Small intestine (tissue), 7 donors: ENCODE data around the gene NEK3. TPM values are rescaled to one million over a fixed set of nuclear protein-coding genes. Genes with fewer than 3 reads are reported as not detected.

Source experiments
- DNase-seq, 2 donors: peaks; one replicate each; pipeline versions ENCODE4 v3.0.0 to v3.0.0-alpha.2; 2013
- FAIRE-seq: peaks from 2 replicates; lab custom pipeline; 2012; peaks lifted over from hg19 to GRCh38; lab: Jason Lieb, UNC
- H3K27ac ChIP-seq, 3 donors: one replicate each; pipeline ENCODE4 v1.5.1; 2013; ENCODE audit warnings: low read length in 2 of 3, mild to moderate bottlenecking in 2 of 3, control low read depth in 1 of 3, inconsistent platforms in 1 of 3, low read depth in 1 of 3, moderate library complexity in 1 of 3
- H3K27me3 ChIP-seq, 3 donors: one replicate each; pipeline ENCODE4 v1.6.1; 2013; ENCODE audit warnings: low read length in 3 of 3, inconsistent platforms in 1 of 3; ENCODE audit not compliant: control insufficient read depth in 3 of 3, insufficient read depth in 3 of 3
- H3K36me3 ChIP-seq, 3 donors: one replicate each; pipeline ENCODE4 v1.6.1; 2013; ENCODE audit warnings: low read length in 3 of 3, inconsistent platforms in 1 of 3, low read depth in 1 of 3, mild to moderate bottlenecking in 1 of 3, moderate library complexity in 1 of 3; ENCODE audit not compliant: control insufficient read depth in 3 of 3, insufficient read depth in 2 of 3
- H3K4me1 ChIP-seq, 3 donors: one replicate each; pipeline ENCODE4 v1.6.1; 2013; ENCODE audit warnings: low read length in 2 of 3, inconsistent platforms in 1 of 3, low read depth in 1 of 3, mild to moderate bottlenecking in 1 of 3, moderate library complexity in 1 of 3; ENCODE audit not compliant: control insufficient read depth in 3 of 3, insufficient read depth in 2 of 3
- H3K4me3 ChIP-seq, 3 donors: one replicate each; pipeline ENCODE4 v1.5.1; 2013; ENCODE audit warnings: low read length in 3 of 3, control low read depth in 1 of 3, inconsistent platforms in 1 of 3, low read depth in 1 of 3, mild to moderate bottlenecking in 1 of 3, moderate library complexity in 1 of 3
- H3K9me3 ChIP-seq, 2 donors: one replicate each; pipeline ENCODE4 v1.6.1; 2013; ENCODE audit warnings: low read depth in 1 of 2, low read length in 1 of 2; ENCODE audit not compliant: control insufficient read depth in 2 of 2, insufficient read depth in 1 of 2
- WGBS, 3 donors: extraction: QIAGEN DNeasy Blood & Tissue Kit; methylation state at CpG; one replicate each; pipeline ENCODE4 v1.1.7; 2013; 5-methylcytosine and 5-hydroxymethylcytosine counted together
- polyA plus RNA-seq, 4 donors: library from polyadenylated mRNA; stranded (reverse) in 3 of 4; unstranded in 1 of 4; fragments of 200-250 nt in 3 of 4; fragments of 120-200 nt in 1 of 4; gene quantifications; one replicate each; pipeline versions ENCODE4 v1.2.1 to v1.2.3, GENCODE V29; 2013
- donor health status: healthy with polysubstance abuse.
- donor health status: control.
- donor health status: control.
- donor health status: Bipolar disorder and iron deficiency.
- donor health status: healthy.

Gene NEK3
- polyA plus RNA-seq, 4 donors: 20.6 to 44.3 (median 38.1) TPM

DNA sequence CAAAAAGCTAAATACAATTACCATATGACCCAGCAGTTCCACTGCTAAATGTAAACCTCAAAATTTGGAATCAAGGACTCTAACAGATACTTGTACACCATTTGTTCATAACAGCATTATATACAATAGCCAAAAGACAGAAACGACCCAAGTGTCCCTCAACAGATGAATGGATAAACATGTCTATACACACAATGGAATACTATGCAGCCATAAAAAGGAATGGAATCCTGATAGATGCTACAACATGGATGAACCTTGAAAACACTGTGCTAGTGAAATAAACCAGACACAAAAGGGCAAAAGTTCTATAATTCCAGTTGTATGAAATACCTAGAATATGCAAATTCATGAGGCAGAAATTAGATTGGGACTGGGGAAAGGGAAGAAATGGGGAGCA, 12.2 kb downstream of the NEK3 start:
- Histone ChIP-seq H3K27me3 (no peaks in the 10 kb centered on the region), H3K9me3 (no peaks in the 10 kb centered on the region), H3K4me3 (no peak overlapping the region), H3K27ac (no peak overlapping the region), H3K4me1 (no peaks in the 10 kb centered on the region), H3K36me3 (peaks cover 4 to 23% (median 9%) of the 10 kb centered on the region in 3 donors)
- FAIRE-seq: no peak
- 82 to 84% (median 83%) methylated on average over 1 of the region's 1 CpG for WGBS, 3 donors
- DNase-seq: no peak

GRCh38 chr13:52141299-52141698, 18.1 kb downstream of the NEK3 start:
- Histone ChIP-seq H3K4me1 (no peaks in the 10 kb centered on the region), H3K9me3 (no peaks in the 10 kb centered on the region), H3K4me3 (no peak overlapping the region), H3K27ac (no peak overlapping the region), H3K27me3 (no peaks in the 10 kb centered on the region), H3K36me3 (peaks cover 0 to 29% (median 6%) of the 10 kb centered on the region in 3 donors)
- DNase-seq: no peak
- FAIRE-seq: no peak
- 35 to 55% (median 36%) methylated on average over 2 of the region's 2 CpGs for WGBS, 3 donors

DNA sequence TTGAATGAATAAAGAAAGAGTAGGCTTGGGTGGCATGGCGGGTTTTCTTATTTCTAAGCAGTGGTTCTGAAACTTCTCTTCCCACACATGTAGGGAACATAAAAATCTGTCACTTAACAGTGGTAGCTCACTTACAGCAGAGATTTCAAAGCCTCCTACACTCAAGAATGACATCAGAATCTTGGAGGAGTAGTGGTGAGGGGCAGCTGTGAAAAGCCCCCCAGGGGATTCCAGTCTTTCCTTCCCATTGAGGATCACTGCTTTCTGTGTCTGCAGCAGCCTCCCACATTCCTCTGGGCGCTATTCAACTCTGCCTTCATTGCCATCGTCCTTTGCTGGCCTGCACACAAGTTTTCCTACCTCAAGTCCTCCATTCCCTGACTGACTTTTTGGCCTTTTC, 21.9 kb downstream of the NEK3 start:
- Histone ChIP-seq H3K27ac (no peak overlapping the region), H3K4me1 (no peaks in the 10 kb centered on the region), H3K9me3 (no peaks in the 10 kb centered on the region), H3K4me3 (no peak overlapping the region), H3K36me3 (peaks cover 4 to 29% (median 5%) of the 10 kb centered on the region in 3 donors), H3K27me3 (no peaks in the 10 kb centered on the region)
- DNase-seq (no peak), FAIRE-seq (no peak)
- WGBS, 3 donors: 85 to 90% (median 90%) methylated on average over 3 of the region's 3 CpGs

DNA sequence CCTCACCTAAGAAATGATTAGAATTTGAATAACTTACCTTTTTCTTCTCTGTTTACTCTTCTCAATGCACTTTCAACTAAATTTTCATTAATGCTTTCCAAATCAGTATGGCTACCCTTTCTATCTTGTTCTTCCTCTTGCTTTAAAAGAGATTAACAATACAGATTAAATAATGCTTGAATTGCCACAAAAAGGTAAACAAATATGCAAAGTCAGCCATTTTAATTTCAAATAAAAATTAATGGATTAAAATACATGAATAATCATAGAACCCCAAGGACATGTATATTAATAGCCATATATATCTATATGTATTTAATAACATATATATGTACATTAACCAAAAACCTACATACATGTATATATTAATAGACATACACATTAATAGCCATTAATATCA, 22.6 kb downstream of the NEK3 start:
- FAIRE-seq (no peak), DNase-seq (no peak)
- no peaks in the 10 kb centered on the region for H3K27me3 ChIP-seq
- H3K4me3 ChIP-seq: no peak overlapping the region
- H3K36me3 ChIP-seq: peaks cover 4 to 33% (median 5%) of the 10 kb centered on the region in 3 donors
- H3K4me1 ChIP-seq: no peaks in the 10 kb centered on the region
- H3K9me3 ChIP-seq: no peaks in the 10 kb centered on the region
- no peak overlapping the region for H3K27ac ChIP-seq

GRCh38 chr13:52130641-52131040, 28.8 kb downstream of the NEK3 start:
- H3K27ac ChIP-seq: no peak overlapping the region
- no peak overlapping the region for H3K4me3 ChIP-seq
- no peaks in the 10 kb centered on the region for H3K4me1 ChIP-seq
- H3K27me3 ChIP-seq: no peaks in the 10 kb centered on the region
- peaks cover 3 to 17% (median 4%) of the 10 kb centered on the region in 3 donors for H3K36me3 ChIP-seq
- FAIRE-seq (no peak), DNase-seq (no peak)
- peaks cover 0 to 4% of the 10 kb centered on the region in 2 donors for H3K9me3 ChIP-seq

DNA sequence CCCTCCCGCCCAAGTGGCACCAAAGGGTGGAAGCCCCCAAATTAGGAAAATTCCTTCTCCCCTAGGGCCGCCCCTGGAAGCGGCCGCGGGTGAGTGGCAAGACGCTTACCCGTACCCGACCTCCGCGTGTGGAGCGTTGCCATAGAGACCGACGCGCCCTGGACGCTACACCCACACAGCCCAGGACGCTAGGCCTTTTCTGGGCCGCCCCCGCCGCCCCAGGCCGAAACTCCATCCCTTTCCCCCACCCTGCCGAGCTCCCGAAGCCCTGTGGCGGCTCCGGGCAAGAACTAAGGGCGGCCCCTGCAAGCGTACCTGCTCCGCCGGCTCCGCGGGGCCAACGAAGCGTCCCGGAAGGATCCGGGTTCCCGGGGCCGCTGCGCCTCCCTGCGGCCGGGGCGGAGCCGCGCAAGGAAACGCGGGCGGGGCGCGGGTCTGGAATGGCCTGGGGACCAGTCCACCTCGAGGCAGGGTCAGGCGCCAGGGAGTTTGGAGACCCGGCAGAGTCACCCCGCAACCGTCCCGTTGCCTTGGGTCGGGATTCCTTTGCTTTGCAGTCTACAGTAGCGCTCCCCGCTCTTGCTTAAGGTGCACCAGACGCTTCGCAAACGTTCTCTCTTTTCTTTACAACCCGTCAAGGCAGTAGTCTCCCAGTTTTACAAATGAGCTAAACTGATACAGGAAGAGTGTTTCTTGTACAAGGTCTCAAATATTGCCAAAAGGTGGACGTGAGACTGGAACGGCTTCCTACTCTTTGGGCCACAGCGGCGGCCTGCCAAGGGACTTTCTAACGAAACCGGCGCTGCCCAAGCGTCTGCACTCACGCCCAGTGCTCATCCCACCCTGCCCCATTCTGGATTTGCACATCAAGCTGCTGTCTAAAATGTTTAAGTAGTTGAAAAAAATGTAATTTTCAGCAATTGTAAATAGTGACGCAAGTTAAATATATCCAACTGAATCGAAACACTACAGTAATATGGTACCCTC, 30.4 kb downstream of the NEK3 start, which contains the start of gene NEK5:
TSS of gene NEK5 (minus strand) at position 360 of the 987 bp plus-strand sequence. CDS start 1,591 bp downstream, outside the sequence.
- Histone ChIP-seq H3K36me3 (peaks cover 2 to 16% (median 4%) of the 10 kb centered on the region in 3 donors), H3K27me3 (no peaks in the 10 kb centered on the region), H3K9me3 (peaks cover 0 to 4% of the 10 kb centered on the region in 2 donors), H3K4me3 (peak within 1 kb of the TSS; percentile 45 to 70 (median 66)), H3K27ac (no peak within 1 kb of the TSS), H3K4me1 (no peaks in the 10 kb centered on the region)
- FAIRE-seq (no peak), DNase-seq (peak; percentile 67 to 86)
- 12 to 14% (median 14%) methylated on average over 64 to 71 of the region's 71 CpGs for WGBS, 3 donors

- peaks cover 0 to 4% of the 10 kb centered on the region in 2 donors for H3K9me3 ChIP-seq
- DNase-seq (peak; percentile 86 to 90), FAIRE-seq (peak; percentile 5)
- H3K4me3 ChIP-seq: peak overlapping the region; percentile 45 to 70 (median 66)
- no peaks in the 10 kb centered on the region for H3K4me1 ChIP-seq
- H3K36me3 ChIP-seq: peaks cover 0 to 10% (median 4%) of the 10 kb centered on the region in 3 donors
- peaks cover 0 to 2% (median 0%) of the 10 kb centered on the region in 3 donors for H3K27me3 ChIP-seq
- peak overlapping the region in 1 of 3 donors; percentile 54 for H3K27ac ChIP-seq
- 1 to 3% (median 1%) methylated on average over 33 of the region's 33 CpGs for WGBS, 3 donors
These were observed 31.4 kb downstream of the NEK3 start for GRCh38 chr13:52127783-52128702.

DNA sequence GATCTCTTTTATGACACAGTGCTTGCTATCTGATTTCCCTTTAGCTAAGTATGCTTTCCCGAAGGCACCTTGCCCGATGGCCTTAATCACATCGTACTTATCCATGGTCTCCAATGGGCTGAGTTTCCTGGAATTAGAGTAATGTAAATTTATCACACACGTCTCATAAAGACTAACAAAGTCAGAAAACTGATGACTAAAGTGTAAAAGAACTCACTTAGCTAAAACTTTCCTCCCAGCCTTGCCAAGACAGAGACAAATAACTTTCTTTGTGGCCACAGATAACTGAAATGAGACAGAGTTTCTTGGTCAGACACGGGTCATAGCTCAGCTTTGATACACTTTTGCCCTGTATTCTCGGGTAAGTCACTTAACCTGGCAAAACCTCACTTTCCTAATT, 32.0 kb downstream of the NEK3 start:
- DNase-seq (no peak), FAIRE-seq (peak; percentile 5)
- Histone ChIP-seq H3K4me3 (peak overlapping the region in 1 of 3 donors; percentile 70), H3K36me3 (peaks cover 0 to 7% (median 0%) of the 10 kb centered on the region in 3 donors), H3K9me3 (peaks cover 0 to 4% of the 10 kb centered on the region in 2 donors), H3K4me1 (no peaks in the 10 kb centered on the region), H3K27ac (peak overlapping the region in 1 of 3 donors; percentile 54), H3K27me3 (peaks cover 0 to 2% (median 0%) of the 10 kb centered on the region in 3 donors)
- 23 to 29% (median 27%) methylated on average over 6 of the region's 6 CpGs for WGBS, 3 donors
